ENCODE data around the gene KRTAP10-12.

KRTAP10-12 gene

GRCh38 chr21:44650973-44651675 is 45.8 kb upstream of the KRTAP10-12 start:
- DNase-seq, result no peak
- Mint-ChIP-seq H3K9me3 (peaks cover 28% of the 10 kb centered on the region), H3K27ac (no peak overlapping the region), H3K27me3 (ENCODE audit: low read depth, poor library complexity) (peaks cover 10% of the 10 kb centered on the region), H3K36me3 (ENCODE audit: low read depth) (no peaks in the 10 kb centered on the region), H3K4me3 (no peak overlapping the region), H3K4me1 (peaks cover 19% of the 10 kb centered on the region)
- no peak for TF ChIP-seq CTCF (IDR thresholded peaks at IDR 0.05)

DNA sequence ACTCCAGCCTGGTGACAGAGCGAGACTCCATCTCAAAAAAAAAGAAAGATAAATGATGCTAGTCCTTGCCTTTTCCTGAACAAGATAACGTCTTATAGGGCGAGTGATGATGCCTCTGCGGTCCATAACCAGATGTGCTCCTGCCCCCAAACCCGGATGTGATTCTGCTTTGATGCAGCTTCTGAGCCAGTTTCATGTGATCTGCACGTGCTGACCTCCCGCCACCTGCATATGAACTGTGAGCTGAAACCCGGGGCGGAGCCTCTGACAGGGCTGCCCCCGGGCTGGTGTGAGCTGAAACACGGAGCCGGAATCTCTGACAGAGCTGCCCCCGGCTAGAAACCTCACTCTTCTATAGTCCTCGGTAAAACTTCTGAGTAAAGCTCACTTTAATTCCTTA is 43.8 kb upstream of the KRTAP10-12 start:
- H3K4me1 Mint-ChIP-seq, result peaks cover 6% of the 10 kb centered on the region
- H3K36me3 Mint-ChIP-seq (ENCODE audit: low read depth), result peaks cover 7% of the 10 kb centered on the region
- no peak for DNase-seq

GRCh38 chr21:44653656-44654575 is 43.1 kb upstream of the KRTAP10-12 start:
- H3K9me3 Mint-ChIP-seq, result peaks cover 43% of the 10 kb centered on the region
- peaks cover 12% of the 10 kb centered on the region for H3K27me3 Mint-ChIP-seq (ENCODE audit: low read depth, poor library complexity)
- no peak overlapping the region for H3K4me3 Mint-ChIP-seq
- H3K27ac Mint-ChIP-seq, result no peak overlapping the region
- H3K36me3 Mint-ChIP-seq (ENCODE audit: low read depth), result peaks cover 7% of the 10 kb centered on the region
- TF ChIP-seq CTCF (IDR thresholded peaks at IDR 0.05), result no peak
- H3K4me1 Mint-ChIP-seq, result peaks cover 8% of the 10 kb centered on the region
- DNase-seq, result no peak

More for the DNA sequence above, 43.8 kb upstream of the KRTAP10-12 start:
- Mint-ChIP-seq H3K9me3 (peaks cover 38% of the 10 kb centered on the region), H3K4me3 (no peak overlapping the region), H3K27me3 (ENCODE audit: low read depth, poor library complexity) (peaks cover 12% of the 10 kb centered on the region), H3K27ac (no peak overlapping the region)
- no peak for TF ChIP-seq CTCF (IDR thresholded peaks at IDR 0.05)

DNA sequence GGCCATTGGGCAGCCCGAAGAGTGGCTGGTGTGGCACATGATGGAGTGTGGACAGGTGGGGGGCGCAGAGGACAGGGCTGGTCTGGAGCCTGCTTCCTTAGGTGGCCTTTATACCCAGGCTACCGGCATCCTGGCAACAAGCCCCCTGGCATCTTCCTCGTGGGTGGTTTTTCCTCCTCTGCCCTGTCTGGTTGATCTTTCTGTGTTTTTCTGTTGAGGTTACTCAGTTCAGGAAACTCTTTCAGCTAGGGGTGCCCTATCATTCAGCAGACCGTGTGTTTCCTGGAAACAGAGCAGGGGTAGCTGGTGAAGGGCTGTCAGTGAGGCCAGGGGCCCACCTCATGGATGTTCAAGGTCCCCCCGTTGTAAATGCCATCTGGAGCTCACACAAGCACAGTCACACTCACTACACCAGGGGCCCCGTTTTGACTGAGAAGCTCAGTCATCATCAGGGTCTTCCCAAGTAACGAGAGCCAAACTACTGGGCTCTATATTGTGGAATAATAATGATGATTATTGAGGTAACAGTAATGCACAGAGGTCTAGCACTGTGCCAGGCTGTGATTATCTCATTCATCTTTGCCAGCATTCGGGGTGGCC is 42.3 kb upstream of the KRTAP10-12 start, which contains the start of gene KRTAP12-4:
TSS of gene KRTAP12-4 (minus strand) at position 84 of the 600 bp plus-strand sequence. CDS start at position 39, 45 bp downstream.
- H3K27me3 Mint-ChIP-seq (ENCODE audit: low read depth, poor library complexity), result peaks cover 12% of the 10 kb centered on the region
- H3K36me3 Mint-ChIP-seq (ENCODE audit: low read depth), result peaks cover 7% of the 10 kb centered on the region
- no peak within 1 kb of the TSS for H3K27ac Mint-ChIP-seq
- DNase-seq, result no peak
- TF ChIP-seq CTCF (IDR thresholded peaks at IDR 0.05), result no peak
- peaks cover 43% of the 10 kb centered on the region for H3K9me3 Mint-ChIP-seq
- no peak within 1 kb of the TSS for H3K4me3 Mint-ChIP-seq
- H3K4me1 Mint-ChIP-seq, result peaks cover 16% of the 10 kb centered on the region

DNA sequence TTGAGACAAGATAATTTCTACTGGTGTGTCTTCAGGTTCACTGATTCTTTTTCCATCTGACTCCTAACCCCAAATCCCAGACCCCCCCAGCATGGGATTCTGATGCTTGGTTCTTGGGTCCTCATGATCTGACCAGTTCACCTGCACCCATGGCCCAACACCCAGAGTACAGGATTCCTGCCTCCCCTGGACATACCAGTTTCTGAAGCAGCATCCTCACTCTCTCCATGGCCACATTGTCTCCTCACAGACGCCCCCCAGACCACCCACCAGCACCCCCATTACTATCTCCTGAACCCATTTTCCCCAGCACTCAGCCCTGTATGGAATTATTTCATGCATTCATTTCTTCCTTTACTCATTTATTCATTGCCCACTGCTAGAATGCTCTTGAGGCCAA is 40.1 kb upstream of the KRTAP10-12 start:
- peaks cover 25% of the 10 kb centered on the region for H3K4me1 Mint-ChIP-seq
- TF ChIP-seq CTCF (IDR thresholded peaks at IDR 0.05), result no peak
- DNase-seq, result no peak
- no peak overlapping the region for H3K27ac Mint-ChIP-seq
- H3K9me3 Mint-ChIP-seq, result peaks cover 60% of the 10 kb centered on the region
- H3K36me3 Mint-ChIP-seq (ENCODE audit: low read depth), result peaks cover 7% of the 10 kb centered on the region
- H3K27me3 Mint-ChIP-seq (ENCODE audit: low read depth, poor library complexity), result peaks cover 15% of the 10 kb centered on the region
- H3K4me3 Mint-ChIP-seq, result no peak overlapping the region

All from nephron progenitor cell (in vitro differentiated cells).